Measurements from ENCODE around the gene SSPN. TPM values are rescaled to one million over a fixed set of nuclear protein-coding genes. Genes with fewer than 3 reads are reported as not detected.

The SSPN gene
- total and polyA plus RNA-seq, 2 donors: 50.2 to 78.5 TPM

- Histone ChIP-seq H3K36me3 (ENCODE audit: insufficient read depth) (no peaks in the 10 kb centered on the region), H3K4me1 (ENCODE audit: insufficient read depth) (no peaks in the 10 kb centered on the region), H3K4me3 (ENCODE audit: low read depth, low read length) (no peak overlapping the region), H3K27ac (ENCODE audit: low read depth) (no peak overlapping the region)
- DNase-seq (ENCODE audit: extremely low spot score): no peak
- WGBS: 88% methylated on average over 9 of the region's 9 CpGs
Observed at GRCh38 chr12:26244503-26244902, 49.1 kb downstream of the SSPN start.

- Histone ChIP-seq H3K27ac (ENCODE audit: low read depth) (no peak overlapping the region), H3K4me3 (ENCODE audit: low read depth, low read length) (no peak overlapping the region)
- 62% methylated on average over 6 of the region's 6 CpGs for WGBS
Observed at GRCh38 chr12:26245175-26245942, 50.0 kb downstream of the SSPN start.

GRCh38 chr12:26246483-26247164 lies 51.3 kb downstream of the SSPN start:
- H3K27ac ChIP-seq (ENCODE audit: low read depth): no peak overlapping the region
- peak; percentile 51 for DNase-seq (ENCODE audit: extremely low spot score)

More at GRCh38 chr12:26245175-26245942, 50.0 kb downstream of the SSPN start:
- H3K36me3 ChIP-seq (ENCODE audit: insufficient read depth): no peaks in the 10 kb centered on the region
- H3K4me1 ChIP-seq (ENCODE audit: insufficient read depth): no peaks in the 10 kb centered on the region
- no peak for DNase-seq (ENCODE audit: extremely low spot score)

GRCh38 chr12:26247873-26248272 lies 52.5 kb downstream of the SSPN start:
- Histone ChIP-seq H3K27ac (ENCODE audit: low read depth) (no peak overlapping the region), H3K4me1 (ENCODE audit: insufficient read depth) (no peaks in the 10 kb centered on the region), H3K4me3 (ENCODE audit: low read depth, low read length) (no peak overlapping the region), H3K36me3 (ENCODE audit: insufficient read depth) (no peaks in the 10 kb centered on the region)
- 69% methylated on average over 4 of the region's 4 CpGs for WGBS
- no peak for DNase-seq (ENCODE audit: extremely low spot score)

More at GRCh38 chr12:26246483-26247164, 51.3 kb downstream of the SSPN start:
- Histone ChIP-seq H3K36me3 (ENCODE audit: insufficient read depth) (no peaks in the 10 kb centered on the region), H3K4me3 (ENCODE audit: low read depth, low read length) (no peak overlapping the region), H3K4me1 (ENCODE audit: insufficient read depth) (no peaks in the 10 kb centered on the region)
- 90% methylated on average over 4 of the region's 4 CpGs for WGBS

- WGBS: 83% methylated on average over 3 of the region's 3 CpGs
- no peaks in the 10 kb centered on the region for H3K36me3 ChIP-seq (ENCODE audit: insufficient read depth)
- H3K4me1 ChIP-seq (ENCODE audit: insufficient read depth): no peaks in the 10 kb centered on the region
- no peak overlapping the region for H3K4me3 ChIP-seq (ENCODE audit: low read depth, low read length)
- no peak overlapping the region for H3K27ac ChIP-seq (ENCODE audit: low read depth)
- no peak for DNase-seq (ENCODE audit: extremely low spot score)
Observed at GRCh38 chr12:26250801-26251200, 55.4 kb downstream of the SSPN start.

GRCh38 chr12:26251600-26251999 lies 56.2 kb downstream of the SSPN start:
- no peak for DNase-seq (ENCODE audit: extremely low spot score)
- no peak overlapping the region for H3K4me3 ChIP-seq (ENCODE audit: low read depth, low read length)
- no peaks in the 10 kb centered on the region for H3K4me1 ChIP-seq (ENCODE audit: insufficient read depth)
- H3K27ac ChIP-seq (ENCODE audit: low read depth): no peak overlapping the region
- no peaks in the 10 kb centered on the region for H3K36me3 ChIP-seq (ENCODE audit: insufficient read depth)
- 59% methylated on average over 6 of the region's 6 CpGs for WGBS

GRCh38 chr12:26252946-26253345 lies 57.6 kb downstream of the SSPN start:
- no peak for DNase-seq (ENCODE audit: extremely low spot score)
- Histone ChIP-seq H3K4me1 (ENCODE audit: insufficient read depth) (no peaks in the 10 kb centered on the region), H3K4me3 (ENCODE audit: low read depth, low read length) (no peak overlapping the region), H3K36me3 (ENCODE audit: insufficient read depth) (no peaks in the 10 kb centered on the region), H3K27ac (ENCODE audit: low read depth) (no peak overlapping the region)
- 54% methylated on average over 1 of the region's 1 CpG for WGBS

- WGBS: 79% methylated on average over 7 of the region's 7 CpGs
- Histone ChIP-seq H3K36me3 (ENCODE audit: insufficient read depth) (no peaks in the 10 kb centered on the region), H3K4me1 (ENCODE audit: insufficient read depth) (no peaks in the 10 kb centered on the region), H3K4me3 (ENCODE audit: low read depth, low read length) (no peak overlapping the region), H3K27ac (ENCODE audit: low read depth) (no peak overlapping the region)
- no peak for DNase-seq (ENCODE audit: extremely low spot score)
Observed at GRCh38 chr12:26255893-26256645, 60.7 kb downstream of the SSPN start.

GRCh38 chr12:26264215-26264838 lies 69.0 kb downstream of the SSPN start:
- Histone ChIP-seq H3K4me3 (ENCODE audit: low read depth, low read length) (no peak overlapping the region), H3K4me1 (ENCODE audit: insufficient read depth) (no peaks in the 10 kb centered on the region), H3K36me3 (ENCODE audit: insufficient read depth) (no peaks in the 10 kb centered on the region), H3K27ac (ENCODE audit: low read depth) (no peak overlapping the region)
- 96% methylated on average over 2 of the region's 2 CpGs for WGBS
- DNase-seq (ENCODE audit: extremely low spot score): no peak

- no peaks in the 10 kb centered on the region for H3K36me3 ChIP-seq (ENCODE audit: insufficient read depth)
- H3K4me1 ChIP-seq (ENCODE audit: insufficient read depth): no peaks in the 10 kb centered on the region
- no peak overlapping the region for H3K27ac ChIP-seq (ENCODE audit: low read depth)
- H3K4me3 ChIP-seq (ENCODE audit: low read depth, low read length): no peak overlapping the region
- DNase-seq (ENCODE audit: extremely low spot score): no peak
Observed at GRCh38 chr12:26265606-26266005, 70.2 kb downstream of the SSPN start.

GRCh38 chr12:26266881-26267280 lies 71.5 kb downstream of the SSPN start:
- Histone ChIP-seq H3K27ac (ENCODE audit: low read depth) (no peak overlapping the region), H3K36me3 (ENCODE audit: insufficient read depth) (no peaks in the 10 kb centered on the region), H3K4me3 (ENCODE audit: low read depth, low read length) (no peak overlapping the region), H3K4me1 (ENCODE audit: insufficient read depth) (no peaks in the 10 kb centered on the region)
- DNase-seq (ENCODE audit: extremely low spot score): no peak

GRCh38 chr12:26268841-26269561 lies 73.6 kb downstream of the SSPN start:
- Histone ChIP-seq H3K4me3 (ENCODE audit: low read depth, low read length) (no peak overlapping the region), H3K27ac (ENCODE audit: low read depth) (no peak overlapping the region)
- no peak for DNase-seq (ENCODE audit: extremely low spot score)

More at GRCh38 chr12:26268841-26269561, 73.6 kb downstream of the SSPN start:
- Histone ChIP-seq H3K4me1 (ENCODE audit: insufficient read depth) (no peaks in the 10 kb centered on the region), H3K36me3 (ENCODE audit: insufficient read depth) (no peaks in the 10 kb centered on the region)
- 54% methylated on average over 2 of the region's 2 CpGs for WGBS

All from urinary bladder (tissue), 4 donors.